Measurements from ENCODE around the gene GAMT. TPM values are rescaled to one million over a fixed set of nuclear protein-coding genes. Genes with fewer than 3 reads are reported as not detected.

The GAMT gene
- total RNA-seq, 1 experiment from 2014 or later, result 27.3 TPM

DNA sequence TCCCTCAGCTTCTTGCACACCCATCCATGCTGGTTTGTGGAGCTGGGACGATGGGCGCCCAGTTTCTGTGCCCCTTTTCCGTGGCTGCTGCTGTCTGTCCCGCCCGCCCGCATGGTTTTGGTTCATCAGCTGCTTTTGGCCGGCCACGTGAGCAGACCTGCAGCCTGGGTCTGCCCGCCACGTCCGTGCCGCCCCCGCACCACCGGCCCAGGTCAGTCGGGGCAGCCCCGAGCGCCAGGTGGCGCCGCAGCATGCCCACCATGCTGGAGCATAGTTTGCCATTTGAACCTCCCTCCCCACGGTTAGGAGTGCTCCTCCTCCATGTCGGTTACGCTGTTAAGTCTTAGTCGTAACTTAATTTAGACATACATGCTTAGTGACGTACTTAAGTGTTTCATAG lies 21.6 kb upstream of the GAMT start:
- H3K36me3 ChIP-seq (ENCODE audit: low read depth), result no peaks in the 10 kb centered on the region
- H3K27me3 ChIP-seq (ENCODE audit: insufficient read depth, low read depth), result no peaks in the 10 kb centered on the region
- H3K9me3 ChIP-seq (ENCODE audit: insufficient read depth, low read depth), result no peaks in the 10 kb centered on the region
- CTCF ChIA-PET, result no interaction called here
- no peak overlapping the region for H3K4me3 ChIP-seq
- H4K20me1 ChIP-seq (ENCODE audit: insufficient read depth), result peaks cover 12% of the 10 kb centered on the region
- peaks cover 4% of the 10 kb centered on the region; the same call in 1 of the 2 replicates for H3F3A ChIP-seq (ENCODE audit: insufficient read depth, low read depth)
- H3K4me2 ChIP-seq, result no peak overlapping the region
- no TSS peak for BruUV-seq (replicated peaks)
- peaks cover 15% of the 10 kb centered on the region for H3K79me2 ChIP-seq (ENCODE audit: low read depth)
- no peak for TF ChIP-seq EZH2 (IDR thresholded peaks at IDR 0.05; ENCODE audit: low read depth)
- TF ChIP-seq, protein P1, sequence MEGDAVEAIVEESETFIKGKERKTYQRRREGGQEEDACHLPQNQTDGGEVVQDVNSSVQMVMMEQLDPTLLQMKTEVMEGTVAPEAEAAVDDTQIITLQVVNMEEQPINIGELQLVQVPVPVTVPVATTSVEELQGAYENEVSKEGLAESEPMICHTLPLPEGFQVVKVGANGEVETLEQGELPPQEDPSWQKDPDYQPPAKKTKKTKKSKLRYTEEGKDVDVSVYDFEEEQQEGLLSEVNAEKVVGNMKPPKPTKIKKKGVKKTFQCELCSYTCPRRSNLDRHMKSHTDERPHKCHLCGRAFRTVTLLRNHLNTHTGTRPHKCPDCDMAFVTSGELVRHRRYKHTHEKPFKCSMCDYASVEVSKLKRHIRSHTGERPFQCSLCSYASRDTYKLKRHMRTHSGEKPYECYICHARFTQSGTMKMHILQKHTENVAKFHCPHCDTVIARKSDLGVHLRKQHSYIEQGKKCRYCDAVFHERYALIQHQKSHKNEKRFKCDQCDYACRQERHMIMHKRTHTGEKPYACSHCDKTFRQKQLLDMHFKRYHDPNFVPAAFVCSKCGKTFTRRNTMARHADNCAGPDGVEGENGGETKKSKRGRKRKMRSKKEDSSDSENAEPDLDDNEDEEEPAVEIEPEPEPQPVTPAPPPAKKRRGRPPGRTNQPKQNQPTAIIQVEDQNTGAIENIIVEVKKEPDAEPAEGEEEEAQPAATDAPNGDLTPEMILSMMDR (conservative IDR thresholded peaks at IDR 0.05), result no peak
- POLR2A ChIA-PET (ENCODE audit: unreplicated experiment), result no interaction called here
- intact Hi-C loops (cut with micrococcal nuclease; ENCODE audit: unreplicated experiment), result no loop called here
- no peaks in the 10 kb centered on the region for H3K4me1 ChIP-seq (replicated peaks; ENCODE audit: insufficient read depth)
- no peak for DNase-seq
- H3K9me2 ChIP-seq (ENCODE audit: insufficient read depth), result no peaks in the 10 kb centered on the region
- no peak overlapping the region for H3K27ac ChIP-seq
- no peak overlapping the region for H2AFZ ChIP-seq

- no peaks in the 10 kb centered on the region for H3K4me1 ChIP-seq (replicated peaks; ENCODE audit: insufficient read depth)
- CTCF ChIA-PET, result no interaction called here
- POLR2A ChIA-PET (ENCODE audit: unreplicated experiment), result no interaction called here
- no peak for DNase-seq
- H3K36me3 ChIP-seq (ENCODE audit: low read depth), result no peaks in the 10 kb centered on the region
- intact Hi-C loops (cut with micrococcal nuclease; ENCODE audit: unreplicated experiment), result no loop called here
- H2AFZ ChIP-seq, result no peak overlapping the region
- no peak overlapping the region for H3K4me2 ChIP-seq
- H3K27me3 ChIP-seq (ENCODE audit: insufficient read depth, low read depth), result no peaks in the 10 kb centered on the region
- no peaks in the 10 kb centered on the region for H3K9me3 ChIP-seq (ENCODE audit: insufficient read depth, low read depth)
- peaks cover 18% of the 10 kb centered on the region for H4K20me1 ChIP-seq (ENCODE audit: insufficient read depth)
- no peak overlapping the region for H3K27ac ChIP-seq
- H3K4me3 ChIP-seq, result no peak overlapping the region
- BruUV-seq (replicated peaks), result no TSS peak
- TF ChIP-seq, protein P1 (conservative IDR thresholded peaks at IDR 0.05), result no peak
- no peak for TF ChIP-seq EZH2 (IDR thresholded peaks at IDR 0.05; ENCODE audit: low read depth)
- H3F3A ChIP-seq (ENCODE audit: insufficient read depth, low read depth), result peaks cover 4% of the 10 kb centered on the region; the same call in 1 of the 2 replicates
- H3K9me2 ChIP-seq (ENCODE audit: insufficient read depth), result no peaks in the 10 kb centered on the region
- peaks cover 21% of the 10 kb centered on the region for H3K79me2 ChIP-seq (ENCODE audit: low read depth)
Measured at GRCh38 chr19:1422360-1422759, 21.0 kb upstream of the GAMT start.

GRCh38 chr19:1421958-1422305 lies 20.6 kb upstream of the GAMT start:
- Histone ChIP-seq H3K9me3 (ENCODE audit: insufficient read depth, low read depth) (no peaks in the 10 kb centered on the region), H3K4me3 (no peak overlapping the region), H3F3A (ENCODE audit: insufficient read depth, low read depth) (peaks cover 4% of the 10 kb centered on the region; the same call in 1 of the 2 replicates), H3K4me2 (no peak overlapping the region), H3K79me2 (ENCODE audit: low read depth) (peaks cover 25% of the 10 kb centered on the region), H2AFZ (no peak overlapping the region), H3K27ac (no peak overlapping the region), H3K27me3 (ENCODE audit: insufficient read depth, low read depth) (no peaks in the 10 kb centered on the region), H3K9me2 (ENCODE audit: insufficient read depth) (no peaks in the 10 kb centered on the region), H3K36me3 (ENCODE audit: low read depth) (no peaks in the 10 kb centered on the region), H3K4me1 (replicated peaks; ENCODE audit: insufficient read depth) (no peaks in the 10 kb centered on the region), H4K20me1 (ENCODE audit: insufficient read depth) (peaks cover 23% of the 10 kb centered on the region)
- intact Hi-C loops (cut with micrococcal nuclease; ENCODE audit: unreplicated experiment), result no loop called here
- TF ChIP-seq, protein P1 (conservative IDR thresholded peaks at IDR 0.05), result no peak
- TF ChIP-seq EZH2 (IDR thresholded peaks at IDR 0.05; ENCODE audit: low read depth), result no peak
- BruUV-seq (replicated peaks), result no TSS peak
- ChIA-PET POLR2A (ENCODE audit: unreplicated experiment) (no interaction called here), CTCF (no interaction called here)
- no peak for DNase-seq

All from PC-9 (cell line).